GM12873 (cell line): Measurements from ENCODE around the gene PIP4K2B.

Experiments used
- CTCF ChIP-seq: IDR thresholded peaks from 2 replicates; pipeline ENCODE4 v1.5.1; 2012; ENCODE audit warnings: low read depth, mild to moderate bottlenecking, moderate library complexity, low read length, control low read depth; ENCODE audit not compliant: insufficient read depth; ENCODE audit errors: missing control alignments

Gene PIP4K2B

GRCh38 chr17:38751144-38751807 is 48.1 kb downstream of the PIP4K2B start:
- TF ChIP-seq CTCF, result no peak

- no peak for TF ChIP-seq CTCF
Observed at GRCh38 chr17:38750312-38751121, 48.8 kb downstream of the PIP4K2B start.

- TF ChIP-seq CTCF, result no peak
Observed at GRCh38 chr17:38750044-38750311, 49.4 kb downstream of the PIP4K2B start.

- no peak for TF ChIP-seq CTCF
Observed at GRCh38 chr17:38749223-38750043, 49.9 kb downstream of the PIP4K2B start.

GRCh38 chr17:38748892-38749222 is 50.5 kb downstream of the PIP4K2B start:
- no peak for TF ChIP-seq CTCF

GRCh38 chr17:38748149-38748891 is 51.0 kb downstream of the PIP4K2B start, which contains the start of gene PCGF2:
PCGF2 (minus strand) TSS chr17:38748336; CDS start chr17:38740402, 7,934 bp downstream.
- TF ChIP-seq CTCF, result no peak
